HepG2 (cell line): Measurements from ENCODE around the gene TRIM9. TPM values are rescaled to one million over a fixed set of nuclear protein-coding genes. Genes with fewer than 3 reads are reported as not detected.

ENCODE experiments used
- ATAC-seq: fragments of 200-7000 bp; cut with Tn5 transposase; 3 replicates; pipeline ENCODE4 v1.9.1; 2020; ENCODE audit warnings: mild to moderate bottlenecking, moderate library complexity
- BruUV-seq: library from RNA; stranded (reverse); fragments of 400-500 nt; replicated peaks from 2 replicates; lab custom pipeline; 2021; lab: Mats Ljungman, UMichigan
- CTCF ChIA-PET: fragments of 300-600 bp; formaldehyde crosslinking; extraction: SDS; loops from one replicate; lab custom pipeline; 2021; ENCODE audit warnings: low total read pairs, inconsistent platforms, low intra/inter-chr PET ratio; lab: Yijun Ruan, JAX
- POLR2A ChIA-PET: fragments of 350-600 bp; sonication (Branson Sonifier 250); formaldehyde crosslinking; loops from one replicate; lab custom pipeline; 2020; ENCODE audit warnings: antibody characterized with exemption, inconsistent platforms; lab: Yijun Ruan, JAX
- DNase-seq: peaks from one replicate; pipeline ENCODE4 v3.0.0-alpha.2; 2015; ENCODE audit warnings: low spot score
- FAIRE-seq: peaks from 3 replicates; lab custom pipeline; 2011; peaks lifted over from hg19 to GRCh38; lab: Jason Lieb, UNC
- H2AFZ ChIP-seq: one replicate; pipeline ENCODE4 v1.6.1; 2011; ENCODE audit warnings: low read length, inconsistent platforms
- H3K27ac ChIP-seq: fragments of 300-600 bp; 3 replicates; pipeline ENCODE4 v1.8.0; 2011; ENCODE audit warnings: mixed run types, mild to moderate bottlenecking, mixed read lengths, low read length, inconsistent platforms; ENCODE audit not compliant: insufficient read depth; ENCODE audit errors: extremely low read length
- H3K27me3 ChIP-seq, 2 experiments: fragments of 200-600 bp in 1 of 2; 2 replicates in 1 of 2; 3 replicates in 1 of 2; pipeline versions ENCODE4 v1.6.0 to v1.8.0; 2011; ENCODE audit warnings: low read length in 2 of 2, mild to moderate bottlenecking in 2 of 2, moderate library complexity in 2 of 2, inconsistent platforms in 1 of 2; ENCODE audit not compliant: insufficient read depth in 2 of 2, control insufficient read depth in 1 of 2
- H3K36me3 ChIP-seq, 2 experiments: fragments of 200-600 bp in 1 of 2; replicated peaks in 1 of 2; 2 replicates in 1 of 2; 3 replicates in 1 of 2; pipeline versions ENCODE4 v1.5.1 to v1.8.0; 2011; ENCODE audit warnings: low read length in 2 of 2, inconsistent platforms in 1 of 2; ENCODE audit not compliant: insufficient read depth in 2 of 2, control insufficient read depth in 1 of 2
- H3K4me1 ChIP-seq: 2 replicates; pipeline ENCODE4 v1.5.1; 2012; ENCODE audit warnings: low read length, inconsistent platforms; ENCODE audit not compliant: insufficient read depth
- H3K4me2 ChIP-seq: 2 replicates; pipeline ENCODE4 v1.6.0; 2011; ENCODE audit warnings: low read depth, low read length, inconsistent platforms
- H3K4me3 ChIP-seq, 3 experiments: fragments of 200-600 bp in 1 of 3; sonication (generic), shearing (Covaris generic) in 1 of 3; replicated peaks in 1 of 3; 2 replicates each; pipeline ENCODE4 v1.5.1; 2011 to 2016; ENCODE audit warnings: low read length in 3 of 3, inconsistent platforms in 2 of 3, low read depth in 2 of 3, mild to moderate bottlenecking in 2 of 3, control low read depth in 1 of 3, mixed read lengths in 1 of 3; ENCODE audit not compliant: insufficient read depth in 1 of 3
- H3K79me2 ChIP-seq: one replicate; pipeline ENCODE4 v1.6.1; 2011; ENCODE audit warnings: low read length, inconsistent platforms; ENCODE audit not compliant: insufficient read depth
- H3K9ac ChIP-seq: 2 replicates; pipeline ENCODE4 v1.6.0; 2011; ENCODE audit warnings: mild to moderate bottlenecking, low read depth, low read length, inconsistent platforms; ENCODE audit not compliant: insufficient read depth
- H3K9me3 ChIP-seq: 2 replicates; pipeline ENCODE4 v1.5.1; 2012; ENCODE audit warnings: mild to moderate bottlenecking, low read length
- H4K20me1 ChIP-seq: 2 replicates; pipeline ENCODE4 v1.6.0; 2011; ENCODE audit warnings: inconsistent platforms, mild to moderate bottlenecking, low read length, moderate library complexity; ENCODE audit not compliant: insufficient read depth
- EED ChIP-seq: sonication (generic); formaldehyde crosslinking; IDR thresholded peaks from 2 replicates; pipeline ENCODE4 v1.5.0; 2020; ENCODE audit warnings: mild to moderate bottlenecking, missing genetic modification reagents
- ZNF430 ChIP-seq: sonication (generic); formaldehyde crosslinking; IDR thresholded peaks from 2 replicates; pipeline ENCODE4 v1.9.0; 2021; ENCODE audit warnings: mild to moderate bottlenecking, missing genetic modification reagents
- WGBS: methylation state at CpG from one replicate; pipeline ENCODE4 v1.1.6; 2017; ENCODE audit warnings: low lambda C conversion rate; 5-methylcytosine and 5-hydroxymethylcytosine counted together
- in situ Hi-C: cut with HindIII; loops from 2 replicates; pipeline ENCODE4 v1.10.0; 2017; ENCODE audit warnings: low pct_unique_long_range_greater_than_20kb; ENCODE audit not compliant: extremely low pct_ligation_motif_present
- intact Hi-C: fragments of 100-400 bp; cut with micrococcal nuclease; formaldehyde crosslinking; loops from one replicate; pipeline ENCODE4 v1.10.0; 2022; ENCODE audit not compliant: unreplicated experiment
- polyA plus RNA-seq, 8 experiments: library from polyadenylated mRNA; depleted of rRNA in 3 of 8; stranded (reverse) in 7 of 8; unstranded in 1 of 8; fragments of >200 nt; fragmentation: Illumina TruSeq in 4 of 8; extraction: Trizol in 4 of 8; gene quantifications; 2 replicates each; pipeline versions ENCODE4 v1.2.1 to v1.2.3, GENCODE V29; 2011 to 2016; ENCODE audit warnings: low read depth in 4 of 8, missing spikeins in 1 of 8, mixed read lengths in 1 of 8; ENCODE audit not compliant: insufficient read depth in 1 of 8
- total RNA-seq, 5 experiments: library from RNA; depleted of rRNA; stranded (reverse); fragments of >200 nt; fragmentation: Illumina TruSeq; extraction: Trizol; gene quantifications; 2 replicates each; pipeline ENCODE4 v1.2.3, GENCODE V29; 2016; ENCODE audit warnings: low read depth in 1 of 5
- TF ChIP-seq, protein P1 (sequence below): sonication (generic); formaldehyde crosslinking; IDR thresholded peaks from 2 replicates; pipeline ENCODE4 v1.4.0; 2020; ENCODE audit warnings: missing genetic modification reagents
- TF ChIP-seq, protein P2 (sequence below): sonication (generic); formaldehyde crosslinking; IDR thresholded peaks from 2 replicates; pipeline ENCODE4 v1.4.0; 2020; ENCODE audit warnings: missing genetic modification reagents

Gene TRIM9
- total and polyA plus RNA-seq, 2 of the 13 experiments (the other 11 are each of a cell fraction or from before 2014, with no cell fraction given) = 0.04 to 0.07 TPM

GRCh38 chr14:51094282-51094821, 553 bp downstream of the TRIM9 start:
- Histone ChIP-seq H3K79me2 (no peaks in the 10 kb centered on the region), H2AFZ (no peak overlapping the region), H3K4me1 (peaks cover 7% of the 10 kb centered on the region), H3K9me3 (no peaks in the 10 kb centered on the region), H3K36me3 (no peaks in the 10 kb centered on the region), H4K20me1 (no peaks in the 10 kb centered on the region), H3K27ac (no peak overlapping the region), H3K4me2 (peak overlapping the region; percentile 85), H3K4me3 (peak overlapping the region; percentile 54 to 78 (median 63); a peak in 4 of 6 replicates), H3K27me3 (peaks cover 0 to 12% of the 10 kb centered on the region in 2 experiments; a peak in 3 of 5 replicates), H3K9ac (no peak overlapping the region)
- DNase-seq (no peak), ATAC-seq (no peak), FAIRE-seq (no peak)
- BruUV-seq = no TSS peak
- CTCF ChIA-PET = no interaction called here
- 69% methylated on average over 33 of the region's 46 CpGs for WGBS
- in situ Hi-C loops (no loop called here), intact Hi-C loops (loop anchor here (10.0 kb wide), 1 partner anchor 140 kb away; no protein-coding TSS in a partner anchor)
- POLR2A ChIA-PET = interaction anchor here (0.6 to 1.0 kb wide), 2 partner anchors 150 to 782 kb away, joined by 3 read pairs; partner anchors contain the start of genes DMAC2L and PYGL
- TF ChIP-seq, protein P1, sequence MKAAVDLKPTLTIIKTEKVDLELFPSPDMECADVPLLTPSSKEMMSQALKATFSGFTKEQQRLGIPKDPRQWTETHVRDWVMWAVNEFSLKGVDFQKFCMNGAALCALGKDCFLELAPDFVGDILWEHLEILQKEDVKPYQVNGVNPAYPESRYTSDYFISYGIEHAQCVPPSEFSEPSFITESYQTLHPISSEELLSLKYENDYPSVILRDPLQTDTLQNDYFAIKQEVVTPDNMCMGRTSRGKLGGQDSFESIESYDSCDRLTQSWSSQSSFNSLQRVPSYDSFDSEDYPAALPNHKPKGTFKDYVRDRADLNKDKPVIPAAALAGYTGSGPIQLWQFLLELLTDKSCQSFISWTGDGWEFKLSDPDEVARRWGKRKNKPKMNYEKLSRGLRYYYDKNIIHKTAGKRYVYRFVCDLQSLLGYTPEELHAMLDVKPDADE (CRISPR knock-in tag) = no peak
- no peak for TF ChIP-seq EED (CRISPR knock-in tag)
- TF ChIP-seq ZNF430 (CRISPR knock-in tag) = 0 out of 2 replicates have a peak, but pooled peaks have one; percentile 21
- TF ChIP-seq, protein P2, sequence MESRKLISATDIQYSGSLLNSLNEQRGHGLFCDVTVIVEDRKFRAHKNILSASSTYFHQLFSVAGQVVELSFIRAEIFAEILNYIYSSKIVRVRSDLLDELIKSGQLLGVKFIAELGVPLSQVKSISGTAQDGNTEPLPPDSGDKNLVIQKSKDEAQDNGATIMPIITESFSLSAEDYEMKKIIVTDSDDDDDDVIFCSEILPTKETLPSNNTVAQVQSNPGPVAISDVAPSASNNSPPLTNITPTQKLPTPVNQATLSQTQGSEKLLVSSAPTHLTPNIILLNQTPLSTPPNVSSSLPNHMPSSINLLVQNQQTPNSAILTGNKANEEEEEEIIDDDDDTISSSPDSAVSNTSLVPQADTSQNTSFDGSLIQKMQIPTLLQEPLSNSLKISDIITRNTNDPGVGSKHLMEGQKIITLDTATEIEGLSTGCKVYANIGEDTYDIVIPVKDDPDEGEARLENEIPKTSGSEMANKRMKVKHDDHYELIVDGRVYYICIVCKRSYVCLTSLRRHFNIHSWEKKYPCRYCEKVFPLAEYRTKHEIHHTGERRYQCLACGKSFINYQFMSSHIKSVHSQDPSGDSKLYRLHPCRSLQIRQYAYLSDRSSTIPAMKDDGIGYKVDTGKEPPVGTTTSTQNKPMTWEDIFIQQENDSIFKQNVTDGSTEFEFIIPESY (CRISPR knock-in tag) = peak; percentile 54; the same call in 1 of the 2 replicates
